Right lobe of liver (tissue), 6 donors: ENCODE measurements around the gene BEND3. TPM values are rescaled to one million over a fixed set of nuclear protein-coding genes. Genes with fewer than 3 reads are reported as not detected.
"Not testable (repeated sequence)": the region's sequence is repeated elsewhere in the genome, so short reads cannot be mapped to it uniquely, and the experiment has no call there.

Experiments used
- ATAC-seq, 4 donors: fragments of 200-7000 bp; cut with Tn5 transposase; one replicate each; pipeline ENCODE4 v1.9.1; 2020; ENCODE audit warnings: mild to moderate bottlenecking in 4 of 4, moderate library complexity in 4 of 4
- DNase-seq, 3 donors: peaks; one replicate each; pipeline ENCODE4 v3.0.0-alpha.2; 2020
- H3K27ac ChIP-seq, 3 donors: fragments of 200-600 bp; one replicate each; pipeline ENCODE4 v1.8.0; 2022
- H3K27me3 ChIP-seq, 2 donors: fragments of 200-600 bp; one replicate each; pipeline ENCODE4 v1.8.0; 2022
- H3K36me3 ChIP-seq, 4 donors: fragments of 200-600 bp; sonication (generic) in 1 of 4; one replicate each; pipeline versions ENCODE4 v1.5.1 to v1.8.0; 2017 to 2022; ENCODE audit warnings: control low read depth in 1 of 4
- H3K4me1 ChIP-seq, 4 donors: fragments of 200-600 bp; sonication (generic) in 1 of 4; one replicate each; pipeline versions ENCODE4 v1.5.1 to v1.8.0; 2017 to 2022; ENCODE audit warnings: control low read depth in 1 of 4
- H3K4me3 ChIP-seq, 3 donors: fragments of 200-600 bp; one replicate each; pipeline ENCODE4 v1.8.0; 2022
- H3K9me3 ChIP-seq, 4 donors: fragments of 200-600 bp; sonication (generic) in 1 of 4; one replicate each; pipeline versions ENCODE4 v1.5.1 to v1.8.0; 2017 to 2022; ENCODE audit warnings: control low read depth in 1 of 4
- POLR2A ChIP-seq: fragments of 450-650 bp; IDR thresholded peaks from one replicate; pipeline ENCODE4 v1.6.1; 2017; ENCODE audit warnings: antibody characterized with exemption, mild to moderate bottlenecking
- WGBS: methylation state at CpG from one replicate; pipeline ENCODE4 v1.1.6; 2018; ENCODE audit warnings: low coverage, low lambda C conversion rate; ENCODE audit not compliant: insufficient coverage; ENCODE audit errors: missing lambda C conversion rate; 5-methylcytosine and 5-hydroxymethylcytosine counted together
- intact Hi-C, 2 donors: fragments of 100-400 bp; cut with DNase I; formaldehyde crosslinking; loops; one replicate each; pipeline versions ENCODE4 v1.11.2 to v1.14.1; 2022
- total RNA-seq, 6 experiments: library from RNA; depleted of rRNA in 2 of 6; stranded (reverse); fragments of >200 nt in 2 of 6; fragmentation: NEBNext Ultra II Directional in 3 of 6; extraction: Animal tissue kit (Norgen Biotek cat#: 25700) in 3 of 6; gene quantifications; one replicate each; pipeline versions ENCODE4 v1.1.0 to v1.2.4, GENCODE V29; 2016 to 2023
- TF ChIP-seq, protein P1 (sequence below), 4 donors: fragments of 200-600 bp in 3 of 4; fragments of 450-650 bp in 1 of 4; IDR thresholded peaks; one replicate each; pipeline versions ENCODE4 v1.5.1 to v1.8.0; 2016 to 2022; ENCODE audit warnings: antibody characterized with exemption in 4 of 4, mild to moderate bottlenecking in 2 of 4
- donor health status: DM: no; HTN: yes; CAD: no.
- donor health status: DM: no; HTN: no; CAD: no.
- donor health status: DM: no; HTN: no; CAD: no.
- donor health status: DM: no; HTN: yes; CAD: no.
- donor health status: DM: no; HTN: yes; CAD: no.

The BEND3 gene
- total RNA-seq, 6 experiments from 2014 or later: 0.83 to 2.7 (median 1.4) TPM

- no peaks in the 10 kb centered on the region for H3K27me3 ChIP-seq
- no peak overlapping the region for H3K27ac ChIP-seq
- intact Hi-C loops: no loop called here
- H3K9me3 ChIP-seq: no peaks in the 10 kb centered on the region
- DNase-seq: no peak
- peak in 1 of 4 donors; percentile 32 for ATAC-seq
- WGBS: 60% methylated on average over 3 of the region's 3 CpGs
- no peak overlapping the region for H3K4me3 ChIP-seq
- TF ChIP-seq POLR2A: no peak
- TF ChIP-seq, protein P1, sequence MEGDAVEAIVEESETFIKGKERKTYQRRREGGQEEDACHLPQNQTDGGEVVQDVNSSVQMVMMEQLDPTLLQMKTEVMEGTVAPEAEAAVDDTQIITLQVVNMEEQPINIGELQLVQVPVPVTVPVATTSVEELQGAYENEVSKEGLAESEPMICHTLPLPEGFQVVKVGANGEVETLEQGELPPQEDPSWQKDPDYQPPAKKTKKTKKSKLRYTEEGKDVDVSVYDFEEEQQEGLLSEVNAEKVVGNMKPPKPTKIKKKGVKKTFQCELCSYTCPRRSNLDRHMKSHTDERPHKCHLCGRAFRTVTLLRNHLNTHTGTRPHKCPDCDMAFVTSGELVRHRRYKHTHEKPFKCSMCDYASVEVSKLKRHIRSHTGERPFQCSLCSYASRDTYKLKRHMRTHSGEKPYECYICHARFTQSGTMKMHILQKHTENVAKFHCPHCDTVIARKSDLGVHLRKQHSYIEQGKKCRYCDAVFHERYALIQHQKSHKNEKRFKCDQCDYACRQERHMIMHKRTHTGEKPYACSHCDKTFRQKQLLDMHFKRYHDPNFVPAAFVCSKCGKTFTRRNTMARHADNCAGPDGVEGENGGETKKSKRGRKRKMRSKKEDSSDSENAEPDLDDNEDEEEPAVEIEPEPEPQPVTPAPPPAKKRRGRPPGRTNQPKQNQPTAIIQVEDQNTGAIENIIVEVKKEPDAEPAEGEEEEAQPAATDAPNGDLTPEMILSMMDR (IDR thresholded peaks at IDR 0.05): no peak
- H3K36me3 ChIP-seq: no peaks in the 10 kb centered on the region
- H3K4me1 ChIP-seq: no peaks in the 10 kb centered on the region
Measured at GRCh38 chr6:107140581-107140980, 25.3 kb upstream of the BEND3 start.

GRCh38 chr6:107136324-107136723, 21.0 kb upstream of the BEND3 start:
- intact Hi-C loops, H3K27me3 ChIP-seq, H3K9me3 ChIP-seq, DNase-seq, H3K4me1 ChIP-seq, H3K4me3 ChIP-seq, ATAC-seq, H3K36me3 ChIP-seq, H3K27ac ChIP-seq: not testable (repeated sequence)
- WGBS: 56% methylated on average over 3 of the region's 3 CpGs

- H3K36me3 ChIP-seq, H3K4me3 ChIP-seq, DNase-seq, H3K9me3 ChIP-seq, H3K27ac ChIP-seq, H3K27me3 ChIP-seq, intact Hi-C loops, ATAC-seq, H3K4me1 ChIP-seq: not testable (repeated sequence)
- WGBS: 85% methylated on average over 14 of the region's 14 CpGs
Measured at GRCh38 chr6:107135048-107135680, 19.8 kb upstream of the BEND3 start.

- intact Hi-C loops: no loop called here
- ATAC-seq (peak in 3 of 4 donors; percentile 42 to 48 (median 42)), DNase-seq (no peak)
- no peak for TF ChIP-seq POLR2A
- TF ChIP-seq, protein P1 (IDR thresholded peaks at IDR 0.05): peak in 2 of 4 donors; percentile 19 to 33
- no peaks in the 10 kb centered on the region for H3K9me3 ChIP-seq
- H3K36me3 ChIP-seq: no peaks in the 10 kb centered on the region
- 44% methylated on average over 6 of the region's 8 CpGs for WGBS
- H3K4me1 ChIP-seq: no peaks in the 10 kb centered on the region
- H3K4me3 ChIP-seq: no peak overlapping the region
- H3K27me3 ChIP-seq: no peaks in the 10 kb centered on the region
- no peak overlapping the region for H3K27ac ChIP-seq
Measured at GRCh38 chr6:107132330-107132954, 17.1 kb upstream of the BEND3 start.

GRCh38 chr6:107129370-107129925, 14.1 kb upstream of the BEND3 start:
- intact Hi-C loops: no loop called here
- Histone ChIP-seq H3K27ac (no peak overlapping the region), H3K27me3 (no peaks in the 10 kb centered on the region), H3K9me3 (no peaks in the 10 kb centered on the region), H3K4me1 (no peaks in the 10 kb centered on the region), H3K4me3 (no peak overlapping the region), H3K36me3 (no peaks in the 10 kb centered on the region)
- no peak for DNase-seq
- no peak for ATAC-seq
- 76% methylated on average over 6 of the region's 9 CpGs for WGBS
- TF ChIP-seq, protein P1 (IDR thresholded peaks at IDR 0.05): no peak
- no peak for TF ChIP-seq POLR2A
